GM18526 (cell line): Measurements from ENCODE around the gene DNAJB6.

ENCODE experiments used
- POLR2A ChIP-seq: IDR thresholded peaks from 3 replicates; pipeline ENCODE4 v1.6.1; 2011; ENCODE audit not compliant: insufficient read length; ENCODE audit errors: extremely low read depth

Gene DNAJB6

GRCh38 chr7:157440346-157441022 is 103.7 kb downstream of the DNAJB6 start:
- TF ChIP-seq POLR2A, result no peak

GRCh38 chr7:157441023-157441399 is 104.2 kb downstream of the DNAJB6 start:
- TF ChIP-seq POLR2A, result no peak

- no peak for TF ChIP-seq POLR2A
These were observed 105.7 kb downstream of the DNAJB6 start for GRCh38 chr7:157442456-157442855.

GRCh38 chr7:157442993-157443831 is 106.4 kb downstream of the DNAJB6 start:
- no peak for TF ChIP-seq POLR2A

- no peak for TF ChIP-seq POLR2A
These were observed 107.4 kb downstream of the DNAJB6 start for GRCh38 chr7:157444011-157444842.

- TF ChIP-seq POLR2A, result no peak
These were observed 108.0 kb downstream of the DNAJB6 start for GRCh38 chr7:157444843-157445135.

GRCh38 chr7:157445246-157445955 is 108.6 kb downstream of the DNAJB6 start:
- no peak for TF ChIP-seq POLR2A

GRCh38 chr7:157445956-157446295 is 109.1 kb downstream of the DNAJB6 start:
- no peak for TF ChIP-seq POLR2A

- TF ChIP-seq POLR2A, result no peak
These were observed 109.5 kb downstream of the DNAJB6 start for GRCh38 chr7:157446322-157446721.

GRCh38 chr7:157457355-157458253 is 120.8 kb downstream of the DNAJB6 start:
- TF ChIP-seq POLR2A, result no peak

GRCh38 chr7:157458254-157458633 is 121.4 kb downstream of the DNAJB6 start:
- no peak for TF ChIP-seq POLR2A

GRCh38 chr7:157459966-157460365 is 123.2 kb downstream of the DNAJB6 start:
- no peak for TF ChIP-seq POLR2A

GRCh38 chr7:157460721-157461120 is 123.9 kb downstream of the DNAJB6 start:
- TF ChIP-seq POLR2A, result no peak

- TF ChIP-seq POLR2A, result no peak
These were observed 125.0 kb downstream of the DNAJB6 start for GRCh38 chr7:157461573-157462418.

GRCh38 chr7:157462419-157462771 is 125.6 kb downstream of the DNAJB6 start:
- TF ChIP-seq POLR2A, result no peak
